Measurements from ENCODE around the gene UBR1.

The UBR1 gene

GRCh38 chr15:42931702-42932486, 173.9 kb downstream of the UBR1 start:
- TF ChIP-seq, protein P1, sequence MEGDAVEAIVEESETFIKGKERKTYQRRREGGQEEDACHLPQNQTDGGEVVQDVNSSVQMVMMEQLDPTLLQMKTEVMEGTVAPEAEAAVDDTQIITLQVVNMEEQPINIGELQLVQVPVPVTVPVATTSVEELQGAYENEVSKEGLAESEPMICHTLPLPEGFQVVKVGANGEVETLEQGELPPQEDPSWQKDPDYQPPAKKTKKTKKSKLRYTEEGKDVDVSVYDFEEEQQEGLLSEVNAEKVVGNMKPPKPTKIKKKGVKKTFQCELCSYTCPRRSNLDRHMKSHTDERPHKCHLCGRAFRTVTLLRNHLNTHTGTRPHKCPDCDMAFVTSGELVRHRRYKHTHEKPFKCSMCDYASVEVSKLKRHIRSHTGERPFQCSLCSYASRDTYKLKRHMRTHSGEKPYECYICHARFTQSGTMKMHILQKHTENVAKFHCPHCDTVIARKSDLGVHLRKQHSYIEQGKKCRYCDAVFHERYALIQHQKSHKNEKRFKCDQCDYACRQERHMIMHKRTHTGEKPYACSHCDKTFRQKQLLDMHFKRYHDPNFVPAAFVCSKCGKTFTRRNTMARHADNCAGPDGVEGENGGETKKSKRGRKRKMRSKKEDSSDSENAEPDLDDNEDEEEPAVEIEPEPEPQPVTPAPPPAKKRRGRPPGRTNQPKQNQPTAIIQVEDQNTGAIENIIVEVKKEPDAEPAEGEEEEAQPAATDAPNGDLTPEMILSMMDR (IDR thresholded peaks at IDR 0.05; ENCODE audit: low read depth, low read length), result no peak

GRCh38 chr15:42929306-42929848, 176.5 kb downstream of the UBR1 start:
- H3K4me3 ChIP-seq (ENCODE audit: low read depth, low read length), result no peak overlapping the region
- H3K27me3 ChIP-seq, result no peaks in the 10 kb centered on the region
- TF ChIP-seq, protein P1 (IDR thresholded peaks at IDR 0.05; ENCODE audit: low read depth, low read length), result no peak
- no peaks in the 10 kb centered on the region for H3K36me3 ChIP-seq
- no peak for DNase-seq
- H3K4me1 ChIP-seq, result no peaks in the 10 kb centered on the region
- no peaks in the 10 kb centered on the region for H3K9me3 ChIP-seq

More at GRCh38 chr15:42931702-42932486, 173.9 kb downstream of the UBR1 start:
- no peak for DNase-seq
- Histone ChIP-seq H3K4me1 (no peaks in the 10 kb centered on the region), H3K36me3 (no peaks in the 10 kb centered on the region), H3K27me3 (no peaks in the 10 kb centered on the region), H3K4me3 (ENCODE audit: low read depth, low read length) (no peak overlapping the region), H3K9me3 (no peaks in the 10 kb centered on the region)

DNA sequence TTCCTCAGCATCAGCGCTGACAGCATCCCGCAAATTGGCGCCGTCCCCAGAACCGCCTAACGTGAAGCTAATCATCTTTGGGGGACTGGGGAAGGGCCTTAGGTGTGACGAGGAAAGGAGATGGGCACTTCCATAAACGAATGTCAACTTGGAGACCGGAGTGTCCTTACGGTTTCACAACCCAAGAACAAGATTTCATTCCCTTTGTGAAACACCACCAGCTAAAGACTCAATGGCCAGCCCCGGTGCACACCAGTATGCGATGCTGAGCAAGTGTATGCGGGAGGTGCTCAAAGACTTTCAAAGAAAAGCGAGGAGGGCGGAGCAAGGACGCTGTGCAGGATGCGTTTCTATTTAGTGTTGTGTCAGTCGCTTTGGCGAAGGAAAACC, 184.5 kb downstream of the UBR1 start:
- TF ChIP-seq, protein P1 (IDR thresholded peaks at IDR 0.05; ENCODE audit: low read depth, low read length), result no peak
- Histone ChIP-seq H3K4me3 (ENCODE audit: low read depth, low read length) (peak overlapping the region; percentile 93), H3K36me3 (no peaks in the 10 kb centered on the region), H3K4me1 (no peaks in the 10 kb centered on the region), H3K9me3 (no peaks in the 10 kb centered on the region), H3K27me3 (no peaks in the 10 kb centered on the region)
- DNase-seq, result no peak

DNA sequence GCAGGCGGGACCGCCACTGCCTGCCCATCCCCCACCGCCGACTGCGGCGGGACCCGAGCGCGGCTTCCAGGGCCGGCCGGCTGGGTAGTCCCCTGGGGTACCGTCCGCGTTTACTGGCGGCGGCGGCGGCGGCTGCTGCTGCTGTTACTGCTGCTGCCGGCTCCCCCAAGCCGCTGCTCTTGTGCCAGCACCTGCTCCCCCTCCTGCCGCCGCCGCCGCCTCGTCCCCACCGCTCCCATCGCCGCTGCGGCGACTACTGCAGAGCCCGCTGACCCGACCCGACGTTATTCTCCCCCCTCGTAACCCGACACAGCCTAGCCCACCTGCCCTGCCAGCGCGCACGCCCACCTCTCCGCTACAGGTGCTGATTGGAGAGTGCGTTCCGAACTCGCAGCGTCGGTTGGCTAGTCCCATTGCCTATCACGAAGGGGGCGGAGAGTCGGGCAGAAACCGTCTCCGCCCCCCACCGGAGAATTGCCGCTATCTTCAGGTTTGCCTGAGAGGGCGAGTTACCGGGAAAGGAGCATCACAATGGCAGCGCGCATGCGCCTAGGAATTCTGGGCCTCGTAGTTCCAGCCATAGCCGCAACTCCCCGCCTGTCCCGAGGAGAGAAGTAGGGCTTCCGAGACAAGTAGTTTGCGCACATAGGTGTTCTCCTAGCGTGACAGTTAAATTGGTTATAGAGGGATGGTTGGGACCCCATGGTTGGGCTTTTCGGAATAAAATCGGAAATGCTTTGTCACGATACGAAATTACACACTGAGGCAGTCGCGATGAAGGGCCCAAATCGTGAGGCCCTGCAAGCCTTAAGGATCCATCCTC, 185.1 kb downstream of the UBR1 start, which contains the start of gene TTBK2:
TSS of gene TTBK2 (minus strand) at position 260 of the 823 bp plus-strand sequence. CDS start 42,161 bp downstream, outside the sequence.
- peak; percentile 98 for DNase-seq
- Histone ChIP-seq H3K27me3 (no peaks in the 10 kb centered on the region), H3K4me1 (no peaks in the 10 kb centered on the region), H3K9me3 (no peaks in the 10 kb centered on the region), H3K4me3 (ENCODE audit: low read depth, low read length) (peak within 1 kb of the TSS; percentile 93), H3K36me3 (no peaks in the 10 kb centered on the region)
- TF ChIP-seq, protein P1 (IDR thresholded peaks at IDR 0.05; ENCODE audit: low read depth, low read length), result no peak

GRCh38 chr15:42919799-42920518, 185.9 kb downstream of the UBR1 start:
- no peaks in the 10 kb centered on the region for H3K27me3 ChIP-seq
- DNase-seq, result peak; percentile 50
- H3K9me3 ChIP-seq, result no peaks in the 10 kb centered on the region
- peak overlapping the region; percentile 93 for H3K4me3 ChIP-seq (ENCODE audit: low read depth, low read length)
- no peaks in the 10 kb centered on the region for H3K4me1 ChIP-seq
- no peaks in the 10 kb centered on the region for H3K36me3 ChIP-seq
- TF ChIP-seq, protein P1 (IDR thresholded peaks at IDR 0.05; ENCODE audit: low read depth, low read length), result no peak
